ENCODE data around the gene PNPT1.

DNA sequence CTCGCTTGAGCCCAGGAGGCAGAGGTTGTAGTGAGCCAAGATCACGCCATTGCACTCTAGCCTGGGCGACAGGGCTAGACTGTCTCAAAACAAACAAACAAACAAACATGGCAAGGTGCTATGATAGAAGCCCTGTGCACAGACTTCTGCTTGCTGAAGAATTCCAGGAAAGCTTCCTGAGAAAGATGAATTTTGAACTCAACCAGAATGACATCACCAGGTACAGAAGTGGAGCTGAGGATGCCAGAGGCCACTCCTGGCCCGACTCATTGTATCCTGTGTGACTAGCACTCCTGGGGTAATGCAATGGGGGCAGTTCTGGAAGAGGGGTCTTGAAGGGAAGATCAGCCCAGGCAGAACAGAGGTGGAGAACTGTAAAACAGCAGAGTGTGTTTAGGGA is 22.0 kb upstream of the PNPT1 start:
- TF ChIP-seq POLR2AphosphoS5 (IDR thresholded peaks at IDR 0.05; ENCODE audit: low read depth, low read length) (no peak), POLR2A (IDR thresholded peaks at IDR 0.05; ENCODE audit: low read depth, low read length) (no peak)
